T-helper 2 cell treated with Interferon-gamma antibody and Interleukin-4, amounts not matched to agents 5 μg/mL and 100 μg/mL, for 36 hours (primary cell): Measurements from ENCODE around the gene FEV.

ENCODE experiments used
- DNase-seq: peaks from one replicate; pipeline ENCODE4 v3.0.0; 2021; ENCODE audit warnings: low spot score
- H3K27ac Mint-ChIP-seq: one replicate; pipeline ENCODE4 v1.8.0; 2021; ENCODE audit warnings: mild to moderate bottlenecking, mixed read lengths
- H3K27me3 Mint-ChIP-seq: one replicate; pipeline ENCODE4 v1.8.0; 2021; ENCODE audit warnings: low read depth, mixed read lengths
- H3K36me3 Mint-ChIP-seq: one replicate; pipeline ENCODE4 v1.8.0; 2021; ENCODE audit warnings: low read depth, mixed read lengths
- H3K4me1 Mint-ChIP-seq: one replicate; pipeline ENCODE4 v1.8.0; 2021; ENCODE audit warnings: low read depth, mixed read lengths
- H3K4me3 Mint-ChIP-seq: one replicate; pipeline ENCODE4 v1.8.0; 2022; ENCODE audit warnings: mild to moderate bottlenecking, moderate library complexity, mixed read lengths
- H3K9me3 Mint-ChIP-seq: one replicate; pipeline ENCODE4 v1.8.0; 2021; ENCODE audit warnings: mixed read lengths

Gene FEV

DNA sequence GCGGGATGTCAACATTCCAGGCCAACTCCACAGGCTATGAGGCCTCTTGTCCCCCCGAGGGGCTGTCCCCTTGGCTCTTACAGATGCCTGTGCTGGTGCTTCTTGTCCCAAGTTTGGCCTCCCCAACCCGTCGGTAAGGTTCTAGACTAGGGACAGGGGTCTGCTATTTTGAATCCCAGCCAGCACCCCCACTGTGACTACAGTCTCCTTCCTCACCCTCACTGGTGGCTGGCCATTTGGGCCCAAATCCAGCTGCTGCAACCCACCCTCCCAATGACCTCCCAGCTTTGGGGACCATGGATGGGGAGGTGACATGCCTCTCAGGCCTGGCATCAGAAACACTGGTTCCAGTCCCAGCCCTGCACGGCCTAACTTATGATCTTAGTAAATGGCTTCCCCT lies 37.6 kb upstream of the FEV start:
- H3K4me1 Mint-ChIP-seq, result no peaks in the 10 kb centered on the region
- DNase-seq, result no peak
- no peaks in the 10 kb centered on the region for H3K27me3 Mint-ChIP-seq

DNA sequence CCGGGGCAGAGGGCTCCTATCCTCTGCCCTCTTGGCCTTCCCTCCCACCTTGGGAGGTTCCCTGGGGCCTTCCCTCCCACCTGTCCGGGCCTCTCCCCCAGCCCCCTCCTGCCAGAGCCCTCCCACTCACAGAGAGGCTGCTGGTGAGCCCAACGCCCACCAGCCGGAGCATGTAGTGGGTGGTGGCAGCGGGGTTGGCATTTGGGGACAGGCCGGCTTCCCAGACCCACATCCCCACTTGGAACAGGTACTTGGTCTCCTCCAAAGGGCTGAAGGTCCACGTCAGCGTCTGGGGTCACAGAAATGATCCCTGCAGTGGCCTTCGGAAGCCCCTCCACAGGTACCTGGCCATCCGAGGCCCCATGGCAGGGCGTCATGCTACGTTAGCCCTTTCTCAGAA lies 37.1 kb upstream of the FEV start:
- Mint-ChIP-seq H3K36me3 (no peaks in the 10 kb centered on the region), H3K4me1 (no peaks in the 10 kb centered on the region), H3K27ac (no peak overlapping the region)

More for the DNA sequence above, 37.6 kb upstream of the FEV start:
- Mint-ChIP-seq H3K36me3 (no peaks in the 10 kb centered on the region), H3K4me3 (no peak overlapping the region), H3K27ac (no peak overlapping the region), H3K9me3 (no peaks in the 10 kb centered on the region)

DNA sequence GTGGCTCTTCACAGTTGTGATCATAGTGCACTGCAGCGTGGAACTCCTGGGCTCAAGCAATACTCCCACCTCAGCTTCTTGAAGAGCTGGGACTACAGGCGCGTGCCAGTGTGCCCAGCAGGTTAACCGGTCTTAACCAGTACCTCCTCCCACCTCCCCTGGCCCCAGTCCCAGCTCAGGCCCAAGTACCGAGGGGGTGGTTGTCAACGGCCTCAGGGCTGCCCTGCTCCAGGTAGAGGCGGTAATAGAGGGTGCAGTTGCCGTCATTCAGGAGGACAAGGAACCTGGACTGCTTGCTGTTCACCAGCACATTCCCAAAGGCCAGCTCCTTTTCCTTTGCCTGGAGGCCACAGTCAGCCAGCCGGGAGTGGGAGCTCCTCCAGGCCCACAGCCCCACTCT lies 36.6 kb upstream of the FEV start:
- Mint-ChIP-seq H3K9me3 (no peaks in the 10 kb centered on the region), H3K4me1 (no peaks in the 10 kb centered on the region), H3K4me3 (no peak overlapping the region), H3K27me3 (no peaks in the 10 kb centered on the region), H3K36me3 (no peaks in the 10 kb centered on the region), H3K27ac (no peak overlapping the region)
- DNase-seq, result no peak

More for the DNA sequence above, 37.1 kb upstream of the FEV start:
- DNase-seq, result no peak
- H3K9me3 Mint-ChIP-seq, result no peaks in the 10 kb centered on the region
- no peaks in the 10 kb centered on the region for H3K27me3 Mint-ChIP-seq
- no peak overlapping the region for H3K4me3 Mint-ChIP-seq

DNA sequence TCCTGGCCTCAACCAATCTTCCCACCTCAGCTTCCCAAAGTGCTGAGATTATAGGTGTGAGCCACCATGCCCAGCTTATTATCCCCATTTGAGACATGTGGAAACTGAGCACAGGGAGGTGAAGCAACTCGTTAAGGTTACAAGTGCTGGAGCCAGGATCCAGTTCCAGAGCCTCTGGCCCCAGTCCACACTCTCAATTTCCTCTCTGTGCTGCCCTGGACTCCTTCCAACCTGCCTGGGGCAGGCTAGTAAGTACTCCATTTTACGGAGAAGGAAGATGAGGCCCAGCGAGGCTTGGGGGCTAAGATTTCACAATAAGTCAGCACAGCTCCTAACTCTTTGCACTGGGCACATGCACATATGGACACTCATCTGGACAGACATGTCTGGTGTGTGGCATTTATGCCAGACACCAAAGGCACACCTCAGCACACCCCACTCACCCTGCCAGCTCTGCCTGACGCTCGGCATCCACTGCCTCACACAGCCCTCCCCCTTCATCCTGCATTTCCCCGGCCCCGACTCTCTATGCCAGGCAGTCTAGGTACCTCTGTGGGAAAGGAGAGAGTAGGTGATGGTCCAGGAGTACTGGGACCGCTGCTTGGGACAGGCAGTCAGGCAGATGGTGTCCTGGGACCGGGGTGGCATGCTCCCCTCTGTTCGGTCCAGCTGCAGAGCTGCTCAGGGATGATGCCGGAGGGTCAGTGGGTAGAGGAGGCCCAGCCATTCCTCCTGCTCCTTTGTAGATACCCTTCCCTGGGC lies 35.8 kb upstream of the FEV start:
- Mint-ChIP-seq H3K27me3 (no peaks in the 10 kb centered on the region), H3K9me3 (no peaks in the 10 kb centered on the region), H3K4me1 (no peaks in the 10 kb centered on the region), H3K4me3 (no peak overlapping the region), H3K36me3 (no peaks in the 10 kb centered on the region), H3K27ac (no peak overlapping the region)
- no peak for DNase-seq

DNA sequence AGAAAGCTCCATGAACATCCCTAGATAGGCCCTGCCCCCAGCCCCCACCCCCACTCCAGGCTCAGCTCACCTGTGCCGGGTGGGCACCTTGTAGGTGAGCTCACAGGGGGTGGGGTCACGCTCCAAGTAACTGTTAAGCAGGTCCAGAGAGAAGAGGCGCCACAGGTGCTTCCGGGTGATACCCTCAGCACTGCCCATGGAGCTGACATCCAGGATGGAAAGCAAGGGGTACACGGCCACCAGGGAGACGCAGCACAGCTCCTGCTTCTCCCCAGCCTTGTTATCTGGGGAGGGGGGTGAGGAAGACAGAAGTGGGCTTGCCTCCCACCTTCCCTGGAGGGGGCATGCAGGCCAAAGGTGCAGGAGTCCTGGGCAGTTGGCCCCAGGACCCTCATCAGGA lies 34.5 kb upstream of the FEV start:
- no peaks in the 10 kb centered on the region for H3K27me3 Mint-ChIP-seq
- H3K4me1 Mint-ChIP-seq, result no peaks in the 10 kb centered on the region
- no peaks in the 10 kb centered on the region for H3K9me3 Mint-ChIP-seq
- H3K27ac Mint-ChIP-seq, result no peak overlapping the region
- DNase-seq, result no peak
- H3K36me3 Mint-ChIP-seq, result no peaks in the 10 kb centered on the region
- H3K4me3 Mint-ChIP-seq, result no peak overlapping the region

DNA sequence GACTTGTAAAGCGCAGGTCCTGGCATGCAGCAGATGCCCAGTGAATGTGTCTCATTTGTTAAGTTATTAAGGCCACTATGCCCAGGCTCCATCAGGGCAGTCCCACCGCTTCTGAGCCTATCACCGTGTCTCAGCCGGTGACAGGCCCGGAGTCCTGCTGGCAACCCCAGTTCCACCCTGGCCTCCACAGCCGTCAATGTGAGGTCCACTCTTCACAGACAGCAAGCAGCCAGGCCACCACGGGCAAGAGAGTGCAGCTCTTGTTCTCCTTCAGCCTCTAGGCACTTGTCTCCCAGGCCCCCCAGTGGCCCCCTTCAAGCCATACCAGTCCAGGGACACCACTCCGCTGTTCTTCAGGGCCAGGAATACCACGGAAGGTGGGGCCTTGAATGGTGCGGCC lies 33.7 kb upstream of the FEV start:
- DNase-seq, result no peak
- Mint-ChIP-seq H3K36me3 (no peaks in the 10 kb centered on the region), H3K27me3 (no peaks in the 10 kb centered on the region), H3K27ac (no peak overlapping the region), H3K4me1 (no peaks in the 10 kb centered on the region), H3K4me3 (no peak overlapping the region), H3K9me3 (no peaks in the 10 kb centered on the region)

DNA sequence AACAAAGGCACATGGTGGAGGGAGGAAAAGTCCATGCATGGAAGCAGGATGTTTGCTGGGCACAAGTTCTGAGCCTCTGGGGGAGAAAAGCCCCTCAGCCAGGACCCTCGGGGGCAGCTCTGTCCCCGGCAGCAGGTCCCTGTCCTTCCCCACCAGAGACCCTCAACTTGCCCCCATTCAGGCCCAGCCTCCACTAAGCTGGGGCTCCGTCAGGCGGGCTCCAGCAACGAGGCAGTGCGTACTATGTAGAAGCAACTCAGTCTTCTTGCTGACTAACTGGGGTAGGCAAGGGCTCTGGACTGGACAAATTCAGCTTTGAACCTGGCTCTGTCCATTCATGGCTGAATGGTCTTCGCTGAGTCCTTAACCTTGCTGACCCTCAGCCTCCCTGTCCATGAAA lies 33.3 kb upstream of the FEV start:
- Mint-ChIP-seq H3K36me3 (no peaks in the 10 kb centered on the region), H3K27me3 (no peaks in the 10 kb centered on the region), H3K4me3 (no peak overlapping the region), H3K4me1 (no peaks in the 10 kb centered on the region), H3K27ac (no peak overlapping the region), H3K9me3 (no peaks in the 10 kb centered on the region)
- DNase-seq, result no peak

DNA sequence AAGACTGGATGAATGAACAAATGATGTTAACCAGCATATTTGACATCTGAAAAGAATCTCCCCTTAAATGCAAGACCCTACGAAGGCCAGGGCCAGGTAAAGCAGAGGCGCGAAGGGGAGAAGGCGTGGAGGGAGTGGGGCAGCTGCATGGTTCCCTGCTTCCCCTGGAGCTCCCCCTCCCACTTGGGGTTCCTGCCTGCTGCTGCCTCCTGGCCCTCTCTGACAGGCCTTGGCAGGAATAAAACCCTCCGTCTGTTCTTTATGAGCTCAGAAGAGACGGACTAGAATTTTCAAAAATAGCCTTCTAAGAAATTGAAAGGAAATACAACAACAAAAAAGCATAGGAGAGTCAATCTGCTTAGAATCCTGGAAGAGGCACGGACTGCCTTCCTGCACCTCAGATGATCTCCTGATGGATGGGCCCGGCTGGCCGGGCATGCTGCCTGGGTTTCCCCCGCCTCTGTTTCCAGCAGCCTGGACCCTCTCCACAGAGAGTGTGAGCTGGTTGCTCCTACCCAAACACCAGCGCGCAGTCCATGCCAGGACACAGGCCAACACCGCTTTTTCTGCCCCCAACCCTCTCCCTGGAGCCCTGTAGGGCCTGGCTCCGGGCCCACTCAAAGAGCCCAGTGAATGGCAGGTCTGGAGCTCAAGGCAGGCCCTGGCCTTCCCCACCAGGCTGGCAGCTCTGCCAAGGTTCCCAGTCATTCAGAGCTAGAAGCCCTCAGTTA lies 32.4 kb upstream of the FEV start:
- DNase-seq, result no peak
- no peaks in the 10 kb centered on the region for H3K27me3 Mint-ChIP-seq
- no peaks in the 10 kb centered on the region for H3K36me3 Mint-ChIP-seq
- no peak overlapping the region for H3K4me3 Mint-ChIP-seq
- no peaks in the 10 kb centered on the region for H3K4me1 Mint-ChIP-seq
- H3K9me3 Mint-ChIP-seq, result no peaks in the 10 kb centered on the region
- no peak overlapping the region for H3K27ac Mint-ChIP-seq

DNA sequence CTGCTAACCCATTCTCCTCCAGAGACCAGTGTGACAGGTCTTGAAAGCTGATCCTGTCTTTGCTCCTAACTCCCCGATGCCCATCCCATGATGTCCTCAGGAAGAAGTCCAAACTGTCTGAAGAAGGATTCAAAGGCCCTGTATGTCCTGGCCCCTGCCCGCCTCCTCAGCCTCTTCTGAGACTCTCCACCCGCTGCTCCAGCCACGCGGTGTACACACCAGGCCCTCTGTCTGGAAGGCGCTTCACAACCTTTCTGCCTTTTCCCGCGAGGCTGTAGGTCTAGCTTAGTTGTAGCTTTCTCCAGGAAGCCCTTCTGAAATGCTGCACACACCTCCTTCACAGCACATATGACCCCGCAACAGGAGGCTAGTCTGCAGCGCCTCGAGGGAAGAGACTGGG lies 31.7 kb upstream of the FEV start:
- no peaks in the 10 kb centered on the region for H3K27me3 Mint-ChIP-seq
- no peaks in the 10 kb centered on the region for H3K9me3 Mint-ChIP-seq
- H3K27ac Mint-ChIP-seq, result no peak overlapping the region
- no peaks in the 10 kb centered on the region for H3K36me3 Mint-ChIP-seq
- no peaks in the 10 kb centered on the region for H3K4me1 Mint-ChIP-seq
- H3K4me3 Mint-ChIP-seq, result no peak overlapping the region
- DNase-seq, result no peak

DNA sequence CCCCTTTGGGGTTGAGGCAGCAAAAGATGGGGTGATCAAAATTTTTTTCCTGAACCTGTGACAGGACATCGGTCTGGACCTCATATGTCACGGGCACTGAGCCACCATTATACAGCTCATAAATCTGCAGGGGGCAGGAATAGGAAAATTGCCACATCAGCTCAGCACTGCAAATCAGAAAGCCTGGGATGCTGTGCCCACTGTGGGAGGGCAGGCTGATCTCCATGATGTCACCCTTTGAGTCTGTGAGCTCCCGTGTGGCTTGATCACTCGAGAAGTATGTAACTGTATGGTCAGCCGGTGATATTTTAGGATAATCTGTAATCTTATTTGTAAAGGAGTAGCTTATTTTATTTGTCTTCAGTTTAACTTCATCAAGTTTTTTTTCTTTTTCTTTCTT lies 25.9 kb upstream of the FEV start:
- Mint-ChIP-seq H3K27me3 (peaks cover 5% of the 10 kb centered on the region), H3K9me3 (no peaks in the 10 kb centered on the region), H3K36me3 (no peaks in the 10 kb centered on the region), H3K27ac (no peak overlapping the region), H3K4me1 (no peaks in the 10 kb centered on the region), H3K4me3 (no peak overlapping the region)
- no peak for DNase-seq

DNA sequence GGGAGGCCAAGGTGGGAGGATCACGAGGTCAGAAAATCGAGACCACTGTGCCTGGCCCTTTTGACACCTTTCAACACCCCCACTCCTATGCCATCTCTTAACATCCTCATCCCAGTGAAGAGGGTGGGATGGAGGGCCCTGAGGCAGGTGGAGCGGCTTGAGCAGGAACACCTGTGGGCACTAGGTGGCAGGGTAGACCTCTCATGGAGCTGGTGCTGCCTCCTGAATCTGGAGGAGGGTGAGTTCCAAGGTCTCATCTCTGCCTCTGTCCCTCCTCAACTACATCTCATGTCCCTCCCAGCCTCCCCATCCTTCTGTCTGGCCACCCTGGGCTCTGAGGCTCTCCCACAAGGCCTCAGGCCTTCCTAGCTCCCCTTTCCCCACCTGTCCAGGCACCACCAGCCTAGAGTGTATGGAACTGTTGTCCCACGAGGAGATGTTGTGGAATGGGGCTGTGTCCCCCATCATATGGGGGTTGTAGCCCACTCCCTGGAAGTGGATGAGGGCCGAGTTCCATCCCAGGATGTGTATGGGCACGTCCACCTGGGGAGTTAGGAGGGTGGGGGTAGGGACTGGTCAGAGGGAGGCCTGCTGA lies 25.3 kb upstream of the FEV start:
- H3K4me3 Mint-ChIP-seq, result no peak overlapping the region
- no peaks in the 10 kb centered on the region for H3K9me3 Mint-ChIP-seq
- no peak overlapping the region for H3K27ac Mint-ChIP-seq
- peaks cover 11% of the 10 kb centered on the region for H3K27me3 Mint-ChIP-seq
- H3K36me3 Mint-ChIP-seq, result no peaks in the 10 kb centered on the region
- no peak for DNase-seq
- no peaks in the 10 kb centered on the region for H3K4me1 Mint-ChIP-seq

DNA sequence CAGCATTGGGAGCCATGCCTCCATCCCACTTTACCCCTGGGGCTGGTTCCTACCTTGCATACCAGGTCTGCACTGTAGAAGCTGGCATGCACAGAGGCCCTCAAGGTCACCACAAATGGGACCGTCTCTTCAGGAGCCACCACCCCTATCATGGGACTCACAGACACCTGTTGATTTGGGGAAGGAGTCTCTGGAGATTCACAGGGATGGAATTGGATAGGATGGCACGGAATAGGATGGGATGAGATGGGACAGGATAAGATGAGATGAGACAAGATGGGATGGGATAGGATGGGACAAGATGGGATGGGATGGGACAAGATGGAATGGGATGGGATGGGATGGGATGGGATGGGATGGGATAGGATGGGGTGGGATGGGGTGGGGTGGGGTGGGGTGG lies 24.3 kb upstream of the FEV start:
- DNase-seq, result no peak
- no peak overlapping the region for H3K27ac Mint-ChIP-seq
- H3K9me3 Mint-ChIP-seq, result no peaks in the 10 kb centered on the region
- no peaks in the 10 kb centered on the region for H3K36me3 Mint-ChIP-seq
- peaks cover 18% of the 10 kb centered on the region for H3K27me3 Mint-ChIP-seq
- H3K4me1 Mint-ChIP-seq, result no peaks in the 10 kb centered on the region
- H3K4me3 Mint-ChIP-seq, result no peak overlapping the region

DNA sequence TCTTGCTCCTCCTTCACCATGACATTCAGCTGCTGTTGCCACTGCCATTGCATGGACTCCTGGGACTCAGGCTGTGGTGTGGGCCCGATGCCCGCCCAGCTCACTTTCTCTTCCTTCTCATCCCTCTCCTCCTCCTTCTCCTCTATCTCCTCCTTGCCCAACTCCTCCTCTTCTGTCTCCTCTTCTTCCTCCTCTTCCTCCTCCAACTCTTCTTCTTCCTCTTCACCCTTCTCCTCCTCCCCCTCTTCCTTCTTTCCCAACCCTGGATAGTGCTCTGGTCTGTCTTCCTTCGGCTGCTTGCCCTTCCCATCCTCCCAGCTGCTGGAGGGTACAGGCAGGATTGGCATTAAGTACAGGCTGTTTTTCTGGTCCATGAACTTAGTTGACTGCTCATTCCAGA lies 19.0 kb upstream of the FEV start:
- Mint-ChIP-seq H3K4me1 (peaks cover 2% of the 10 kb centered on the region), H3K27me3 (peaks cover 55% of the 10 kb centered on the region), H3K27ac (no peak overlapping the region), H3K36me3 (no peaks in the 10 kb centered on the region), H3K9me3 (no peaks in the 10 kb centered on the region), H3K4me3 (no peak overlapping the region)
- DNase-seq, result no peak

DNA sequence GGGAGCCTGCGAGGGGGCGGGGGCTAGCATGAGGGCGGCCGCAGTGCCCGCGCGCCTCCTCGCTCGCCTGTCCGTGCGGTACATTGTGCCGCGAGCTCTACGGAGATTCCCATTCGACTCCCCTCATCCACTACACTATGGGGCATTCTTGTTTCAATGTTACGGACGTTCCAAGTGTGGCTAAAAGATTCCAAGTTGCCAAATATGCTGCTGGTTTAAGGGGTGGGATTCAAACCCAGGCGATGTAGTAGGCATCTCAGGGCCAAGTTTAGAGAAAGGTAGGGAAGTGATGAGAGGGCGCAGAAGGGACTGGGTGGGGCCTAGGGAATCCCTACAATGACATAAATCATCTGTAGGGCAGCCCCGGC lies 18.3 kb upstream of the FEV start:
- no peaks in the 10 kb centered on the region for H3K9me3 Mint-ChIP-seq
- H3K27me3 Mint-ChIP-seq, result peaks cover 60% of the 10 kb centered on the region
- no peak for DNase-seq
- H3K4me3 Mint-ChIP-seq, result no peak overlapping the region
- peaks cover 2% of the 10 kb centered on the region for H3K4me1 Mint-ChIP-seq
- H3K27ac Mint-ChIP-seq, result no peak overlapping the region
- no peaks in the 10 kb centered on the region for H3K36me3 Mint-ChIP-seq
